Measurements from ENCODE around the gene RXFP4.

DNA sequence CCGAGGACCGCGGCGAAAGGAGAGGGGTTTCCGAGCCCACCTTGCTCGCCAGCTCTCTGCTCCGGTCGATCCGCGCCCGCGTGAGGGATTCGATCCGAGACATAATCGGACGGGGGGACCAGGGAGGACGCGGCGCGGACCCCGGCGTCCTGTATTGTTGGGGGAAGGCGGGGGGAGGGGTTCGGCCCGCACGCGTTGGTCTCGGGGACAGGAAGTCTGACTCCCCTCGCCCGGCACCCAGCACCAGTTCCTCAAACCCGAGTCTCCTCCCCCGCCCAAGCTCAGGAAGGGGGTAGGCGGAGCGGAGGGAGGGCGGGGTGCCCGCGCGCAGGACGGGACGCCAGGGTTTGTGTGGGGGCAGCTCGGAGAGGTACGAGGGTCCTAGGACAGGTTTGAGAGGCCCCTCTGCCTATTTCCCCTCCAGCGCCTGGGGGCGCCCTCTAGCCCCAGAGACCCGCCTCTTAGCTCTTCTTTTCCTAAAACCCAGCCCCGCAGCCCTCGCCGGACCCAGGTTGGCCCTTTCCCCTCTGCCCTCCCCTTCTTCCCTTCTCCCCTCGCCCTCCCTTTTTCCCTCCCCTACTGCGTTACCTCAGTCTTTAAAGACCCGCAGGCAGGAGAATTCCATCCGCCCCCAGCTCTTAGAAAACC is 37.0 kb downstream of the RXFP4 start, which contains the start of gene ARHGEF2:
- TF ChIP-seq ZBTB1 (CRISPR knock-in tag; IDR thresholded peaks at IDR 0.05; ENCODE audit: borderline replicate concordance), result no peak
- no peak for TF ChIP-seq ZNF552 (CRISPR knock-in tag; IDR thresholded peaks at IDR 0.05; ENCODE audit: borderline replicate concordance)
- TF ChIP-seq, protein P1, sequence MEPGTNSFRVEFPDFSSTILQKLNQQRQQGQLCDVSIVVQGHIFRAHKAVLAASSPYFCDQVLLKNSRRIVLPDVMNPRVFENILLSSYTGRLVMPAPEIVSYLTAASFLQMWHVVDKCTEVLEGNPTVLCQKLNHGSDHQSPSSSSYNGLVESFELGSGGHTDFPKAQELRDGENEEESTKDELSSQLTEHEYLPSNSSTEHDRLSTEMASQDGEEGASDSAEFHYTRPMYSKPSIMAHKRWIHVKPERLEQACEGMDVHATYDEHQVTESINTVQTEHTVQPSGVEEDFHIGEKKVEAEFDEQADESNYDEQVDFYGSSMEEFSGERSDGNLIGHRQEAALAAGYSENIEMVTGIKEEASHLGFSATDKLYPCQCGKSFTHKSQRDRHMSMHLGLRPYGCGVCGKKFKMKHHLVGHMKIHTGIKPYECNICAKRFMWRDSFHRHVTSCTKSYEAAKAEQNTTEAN (CRISPR knock-in tag; conservative IDR thresholded peaks at IDR 0.05), result no peak

Measured in HepG2 (cell line).